CD4-positive, alpha-beta T cell treated with Interleukin-4 for 1 hour (primary cell): ENCODE data around the gene KRTAP10-3.
"Not testable (repeated sequence)": the region's sequence is repeated elsewhere in the genome, so short reads cannot be mapped to it uniquely, and the experiment has no call there.

Source experiments
- DNase-seq, 2 donors: peaks; one replicate each; pipeline ENCODE4 v3.0.0-alpha.2; 2020 to 2022

The KRTAP10-3 gene

DNA sequence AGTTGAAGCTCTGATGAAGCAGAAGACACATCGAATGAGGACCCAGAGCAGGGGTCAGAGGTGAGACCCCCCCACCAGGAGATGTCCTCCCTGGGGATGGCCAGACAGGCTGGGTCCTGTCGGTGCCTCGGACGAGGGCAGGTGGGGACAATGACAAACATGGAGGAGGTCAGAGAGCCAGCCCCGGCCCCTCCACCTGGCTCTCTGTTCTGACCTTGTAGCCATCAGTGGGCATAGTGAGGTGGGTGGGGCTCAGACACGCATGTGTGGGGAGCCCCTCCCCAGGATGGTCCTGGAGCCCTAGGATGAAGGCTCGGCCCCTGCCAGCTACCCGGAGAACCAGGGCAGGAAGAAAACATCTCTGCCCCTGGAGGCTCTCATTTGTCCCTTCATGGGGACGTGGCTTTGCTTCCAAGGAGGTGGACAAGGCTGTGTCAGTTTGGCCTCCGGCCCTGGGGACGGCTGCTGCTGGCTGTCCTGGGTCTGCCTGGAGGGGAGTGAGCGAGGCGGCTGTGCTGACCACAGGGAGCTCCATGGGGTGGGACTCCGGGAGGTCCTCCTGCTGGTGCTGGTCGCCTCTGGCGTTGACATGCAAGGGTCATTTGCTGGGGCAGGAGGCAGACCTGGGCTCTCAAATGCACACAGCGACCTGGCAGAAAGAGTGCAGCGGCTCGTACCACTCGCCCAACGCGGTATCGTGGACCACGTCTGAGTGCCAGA lies 31.2 kb upstream of the KRTAP10-3 start:
- no peak for DNase-seq

DNA sequence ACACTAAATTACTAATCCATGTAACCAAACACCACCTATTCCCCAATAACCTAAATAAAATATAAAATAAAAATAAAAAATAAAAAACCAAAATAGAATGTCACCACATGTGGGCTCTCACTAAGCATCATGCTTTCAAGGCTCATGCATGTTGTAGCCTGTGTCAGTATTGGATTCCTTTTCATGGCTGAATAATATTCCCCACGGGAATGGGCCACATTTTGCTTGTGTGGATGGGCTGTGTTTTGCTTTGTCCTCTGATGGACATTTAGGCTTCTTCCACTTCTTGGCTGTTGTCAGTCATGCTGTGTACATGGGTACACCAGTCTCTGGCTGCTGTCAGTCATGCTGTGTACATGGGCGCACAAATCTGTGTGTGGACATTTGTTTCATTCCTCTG lies 30.5 kb upstream of the KRTAP10-3 start:
- DNase-seq: no peak

DNA sequence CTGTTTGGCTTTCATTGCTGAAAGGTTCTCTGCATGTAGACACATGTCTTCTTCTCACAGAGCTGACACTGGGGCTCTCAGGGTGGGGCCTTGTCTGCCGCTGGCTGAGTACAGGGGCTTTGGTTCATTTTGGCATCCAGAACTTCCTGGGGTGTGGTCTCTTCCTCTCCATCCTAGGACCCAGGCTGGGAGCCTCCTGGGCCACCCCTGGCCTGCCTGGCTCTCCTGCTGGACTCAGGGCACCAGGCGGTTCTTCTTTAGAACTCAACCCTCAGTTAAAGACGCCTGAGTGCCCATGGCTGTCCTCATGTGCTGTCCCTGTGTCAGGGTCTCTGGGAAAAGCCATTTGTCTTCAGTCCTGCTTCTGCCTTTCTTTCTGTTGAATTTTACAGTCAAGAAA lies 27.3 kb upstream of the KRTAP10-3 start:
- no peak for DNase-seq

GRCh38 chr21:44583800-44584147 lies 25.2 kb upstream of the KRTAP10-3 start:
- peak in 1 of 2 donors; percentile 22 for DNase-seq

DNA sequence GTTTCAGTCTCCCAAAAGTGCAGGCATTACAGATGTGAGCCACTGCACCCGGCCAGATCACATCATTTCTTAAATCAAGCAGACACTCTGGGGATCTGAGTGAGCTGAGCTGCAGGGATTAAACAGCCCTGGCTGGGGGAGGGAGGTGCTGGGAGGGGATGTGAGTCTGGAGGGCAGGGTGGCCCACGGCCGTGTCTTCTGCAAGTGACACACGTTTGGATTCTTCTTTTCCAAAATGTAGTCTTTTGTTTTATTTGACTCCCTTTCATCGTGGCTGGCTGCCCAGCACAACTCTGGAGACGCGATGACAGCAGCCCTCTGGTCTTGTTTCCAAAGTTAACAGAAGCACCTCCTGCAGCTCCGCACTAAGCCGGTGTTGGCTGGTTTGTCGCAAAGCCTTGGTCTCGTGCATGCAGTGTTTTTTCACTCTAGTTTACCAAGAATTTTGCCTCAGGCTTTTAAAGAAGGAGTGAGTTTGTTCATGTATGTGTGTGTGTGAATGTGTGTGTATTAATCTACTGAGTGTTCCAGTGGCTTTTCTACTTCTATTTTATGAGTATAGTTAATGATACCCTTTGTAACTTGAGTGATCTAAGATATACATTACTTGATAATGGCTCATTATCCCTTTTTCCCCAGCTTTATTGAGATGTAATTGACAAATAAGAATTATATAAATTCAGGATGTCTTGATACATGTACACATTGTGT lies 24.6 kb upstream of the KRTAP10-3 start:
- no peak for DNase-seq

- no peak for DNase-seq
Measured at GRCh38 chr21:44582055-44582454, 23.5 kb upstream of the KRTAP10-3 start.

GRCh38 chr21:44581158-44581557 lies 22.6 kb upstream of the KRTAP10-3 start:
- DNase-seq: no peak

- not testable (repeated sequence) for DNase-seq
Measured at GRCh38 chr21:44580231-44580821, 21.7 kb upstream of the KRTAP10-3 start, which contains the start of gene KRTAP10-5. KRTAP10-5 (minus strand) TSS chr21:44580604; CDS start chr21:44580578, 26 bp downstream.

- DNase-seq: no peak
Measured at GRCh38 chr21:44579833-44580144, 21.2 kb upstream of the KRTAP10-3 start.

GRCh38 chr21:44579056-44579832 lies 20.6 kb upstream of the KRTAP10-3 start:
- DNase-seq: no peak

DNA sequence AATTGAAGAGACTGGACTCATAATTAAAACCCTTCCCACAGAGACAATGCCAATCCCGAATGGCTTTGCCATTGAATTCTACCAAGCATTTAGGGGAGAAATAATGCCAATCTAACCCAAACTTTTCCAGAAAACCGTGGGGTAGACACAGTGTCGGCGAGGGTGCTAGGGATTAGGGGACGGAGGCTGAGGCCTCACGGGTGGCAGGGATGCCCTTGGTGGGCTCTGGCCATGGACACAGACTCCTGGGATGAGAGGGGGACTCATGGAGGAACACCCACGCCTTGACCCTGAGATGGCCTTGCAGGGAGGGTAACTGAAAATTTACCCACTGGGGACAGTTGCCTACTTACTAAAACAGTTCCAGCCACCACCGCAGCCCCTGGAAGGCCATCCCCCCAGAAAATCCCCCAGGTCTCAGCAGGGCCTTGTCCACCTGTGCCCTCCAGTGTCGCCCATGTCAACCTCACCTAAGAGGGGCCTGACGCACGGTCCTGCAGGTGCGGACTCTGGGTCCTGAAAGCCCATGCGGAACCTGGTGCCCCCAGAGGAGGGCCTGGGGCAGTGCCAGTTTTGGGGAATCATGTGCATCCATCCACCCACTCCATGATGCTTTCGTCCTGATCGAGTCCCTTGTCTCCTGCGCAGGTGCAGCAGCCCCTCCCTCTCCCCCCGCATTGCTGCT lies 19.9 kb upstream of the KRTAP10-3 start:
- no peak for DNase-seq

- no peak for DNase-seq
Measured at GRCh38 chr21:44576025-44576420, 17.4 kb upstream of the KRTAP10-3 start.

DNA sequence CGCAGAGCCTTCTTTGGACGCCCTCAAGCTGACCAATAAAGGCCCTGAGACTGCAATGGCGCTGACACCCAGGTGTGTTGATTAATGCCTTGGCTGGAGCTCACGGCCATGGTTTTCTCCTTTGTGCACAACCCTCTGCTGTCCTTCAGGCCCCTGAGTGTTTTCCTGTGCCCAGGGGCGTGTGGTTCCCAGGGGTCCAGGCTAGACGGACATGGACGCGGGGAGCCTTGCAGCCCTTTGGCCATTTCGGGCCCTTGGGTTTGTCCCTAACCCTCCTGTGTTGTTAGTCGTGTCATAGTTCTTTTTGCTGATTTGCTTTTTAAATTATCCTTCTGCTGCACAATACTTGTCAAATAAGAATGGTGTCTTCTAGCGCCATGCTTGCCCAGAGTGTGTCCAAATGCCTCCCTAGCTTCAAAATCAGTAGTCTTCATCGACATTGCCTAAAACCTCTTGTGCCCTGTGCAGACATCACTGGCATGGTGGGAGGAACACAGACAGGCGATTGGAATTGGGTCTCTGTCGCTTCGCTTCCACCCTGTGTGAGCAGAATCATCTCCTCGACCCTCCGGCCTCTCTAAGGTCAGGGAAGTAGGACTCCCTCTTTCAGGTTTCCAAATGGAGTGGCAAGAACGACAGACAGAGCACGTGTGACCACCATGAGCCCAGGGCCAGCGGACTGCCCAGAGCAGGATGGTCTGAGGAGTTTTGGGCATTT lies 16.9 kb upstream of the KRTAP10-3 start:
- DNase-seq: no peak

- DNase-seq: no peak
Measured at GRCh38 chr21:44574457-44575306, 16.1 kb upstream of the KRTAP10-3 start.

GRCh38 chr21:44573630-44574456 lies 15.2 kb upstream of the KRTAP10-3 start, which contains the start of gene KRTAP10-4:
KRTAP10-4 (plus strand) TSS chr21:44573729; CDS start chr21:44573759, 30 bp downstream.
- DNase-seq: not testable (repeated sequence)

- no peak for DNase-seq
Measured at GRCh38 chr21:44572959-44573583, 14.5 kb upstream of the KRTAP10-3 start.

DNA sequence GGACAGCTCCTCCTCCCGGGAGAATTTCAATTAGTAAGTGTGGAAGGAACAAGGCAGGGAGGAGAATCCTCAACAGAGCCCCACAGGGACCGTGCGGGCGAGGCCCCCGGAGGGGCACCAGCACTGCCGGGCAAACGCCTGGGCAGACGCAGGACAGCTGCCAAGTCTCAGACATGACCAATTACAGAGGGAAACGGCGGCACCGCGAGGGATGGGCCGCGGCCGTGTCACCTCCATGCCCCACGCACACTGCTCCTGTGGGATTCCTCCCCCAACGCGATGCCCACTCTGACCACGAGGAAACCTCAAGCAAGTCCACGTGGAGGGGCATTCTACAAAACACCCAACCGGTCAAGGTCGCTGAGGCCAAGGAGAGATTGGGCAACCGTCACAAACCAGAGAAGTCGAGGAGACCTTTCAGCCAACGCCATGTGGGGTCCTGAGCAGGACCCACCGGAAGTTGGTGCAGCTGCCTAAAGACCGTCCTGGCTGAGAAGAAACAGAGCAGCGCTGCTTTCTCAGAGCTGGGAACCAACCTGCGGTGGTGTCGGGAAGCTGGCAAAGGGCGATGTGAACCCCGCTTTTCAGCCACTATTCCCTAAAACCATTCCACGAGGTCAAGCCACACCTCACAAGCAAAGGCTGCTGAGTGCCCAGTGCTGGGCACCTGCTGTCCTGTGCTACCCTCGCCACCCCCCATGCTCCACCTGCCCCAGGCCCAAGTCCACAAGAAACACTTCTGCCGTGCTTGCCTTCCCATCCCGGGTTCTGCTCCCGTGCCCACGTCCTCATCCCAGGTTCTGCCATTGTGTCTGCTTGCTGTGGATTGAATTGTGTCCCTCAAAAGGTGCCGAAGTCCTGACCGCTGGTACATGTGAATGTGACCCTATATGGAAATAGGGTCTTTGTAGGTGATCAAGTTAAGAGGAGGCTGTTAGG lies 13.5 kb upstream of the KRTAP10-3 start:
- DNase-seq: no peak

GRCh38 chr21:44571296-44571695 lies 12.7 kb upstream of the KRTAP10-3 start:
- no peak for DNase-seq
